Esophagus (tissue), 2 donors: Measurements from ENCODE around the gene VIL1. TPM values are rescaled to one million over a fixed set of nuclear protein-coding genes. Genes with fewer than 3 reads are reported as not detected.

Source experiments
- H3K27ac ChIP-seq, 2 donors: one replicate each; pipeline ENCODE4 v1.5.1; 2013; ENCODE audit warnings: low read depth in 2 of 2, mild to moderate bottlenecking in 2 of 2, inconsistent platforms in 1 of 2, low read length in 1 of 2, moderate library complexity in 1 of 2
- H3K27me3 ChIP-seq, 2 donors: one replicate each; pipeline ENCODE4 v1.6.1; 2013; ENCODE audit warnings: low read length in 2 of 2, control low read depth in 1 of 2, mild to moderate bottlenecking in 1 of 2; ENCODE audit not compliant: insufficient read depth in 2 of 2, control insufficient read depth in 1 of 2
- H3K36me3 ChIP-seq, 2 donors: one replicate each; pipeline ENCODE4 v1.6.1; 2013; ENCODE audit warnings: low read length in 1 of 2; ENCODE audit not compliant: control insufficient read depth in 2 of 2, insufficient read depth in 2 of 2
- H3K4me1 ChIP-seq, 2 donors: one replicate each; pipeline ENCODE4 v1.6.1; 2013; ENCODE audit warnings: low read length in 1 of 2; ENCODE audit not compliant: control insufficient read depth in 2 of 2, insufficient read depth in 2 of 2
- H3K4me3 ChIP-seq, 2 donors: one replicate each; pipeline ENCODE4 v1.5.1; 2013; ENCODE audit warnings: low read length in 2 of 2, mild to moderate bottlenecking in 2 of 2, low read depth in 1 of 2, moderate library complexity in 1 of 2
- H3K9me3 ChIP-seq, 2 donors: one replicate each; pipeline ENCODE4 v1.6.1; 2013; ENCODE audit warnings: mild to moderate bottlenecking in 2 of 2, low read depth in 1 of 2, low read length in 1 of 2, moderate library complexity in 1 of 2; ENCODE audit not compliant: control insufficient read depth in 2 of 2, insufficient read depth in 1 of 2
- WGBS, 2 donors: extraction: QIAGEN DNeasy Blood & Tissue Kit; methylation state at CpG; one replicate each; pipeline ENCODE4 v1.1.7; 2013; 5-methylcytosine and 5-hydroxymethylcytosine counted together
- polyA plus RNA-seq, 2 donors: library from polyadenylated mRNA; stranded (reverse); fragments of 200-250 nt; gene quantifications; one replicate each; pipeline ENCODE4 v1.2.3, GENCODE V29; 2013
- donor health status: healthy with polysubstance abuse.
- donor health status: Bipolar disorder and iron deficiency.

Gene VIL1
- polyA plus RNA-seq, 2 donors, result 0.02 to 0.26 TPM

DNA sequence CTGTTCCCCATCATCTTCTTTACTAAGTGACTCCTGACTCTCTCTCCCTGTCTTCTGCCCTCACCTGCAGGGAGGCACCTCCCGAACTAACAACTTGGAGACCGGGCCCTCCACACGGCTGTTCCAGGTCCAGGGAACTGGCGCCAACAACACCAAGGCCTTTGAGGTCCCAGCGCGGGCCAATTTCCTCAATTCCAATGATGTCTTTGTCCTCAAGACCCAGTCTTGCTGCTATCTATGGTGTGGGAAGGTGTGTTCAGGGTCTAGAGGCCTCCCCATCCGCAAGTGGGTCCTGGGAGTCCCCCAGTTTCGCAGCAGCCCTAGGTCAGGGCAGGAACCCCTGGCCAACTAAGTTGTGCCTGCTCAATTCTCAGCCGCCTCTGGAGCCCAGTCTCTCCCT, 15.5 kb downstream of the VIL1 start:
- no peaks in the 10 kb centered on the region for H3K9me3 ChIP-seq
- H3K4me1 ChIP-seq, result no peaks in the 10 kb centered on the region
- H3K27me3 ChIP-seq, result no peaks in the 10 kb centered on the region
- H3K27ac ChIP-seq, result no peak overlapping the region
- H3K4me3 ChIP-seq, result no peak overlapping the region
- no peaks in the 10 kb centered on the region for H3K36me3 ChIP-seq
- 90 to 93% methylated on average over 9 of the region's 9 CpGs for WGBS, 2 donors

DNA sequence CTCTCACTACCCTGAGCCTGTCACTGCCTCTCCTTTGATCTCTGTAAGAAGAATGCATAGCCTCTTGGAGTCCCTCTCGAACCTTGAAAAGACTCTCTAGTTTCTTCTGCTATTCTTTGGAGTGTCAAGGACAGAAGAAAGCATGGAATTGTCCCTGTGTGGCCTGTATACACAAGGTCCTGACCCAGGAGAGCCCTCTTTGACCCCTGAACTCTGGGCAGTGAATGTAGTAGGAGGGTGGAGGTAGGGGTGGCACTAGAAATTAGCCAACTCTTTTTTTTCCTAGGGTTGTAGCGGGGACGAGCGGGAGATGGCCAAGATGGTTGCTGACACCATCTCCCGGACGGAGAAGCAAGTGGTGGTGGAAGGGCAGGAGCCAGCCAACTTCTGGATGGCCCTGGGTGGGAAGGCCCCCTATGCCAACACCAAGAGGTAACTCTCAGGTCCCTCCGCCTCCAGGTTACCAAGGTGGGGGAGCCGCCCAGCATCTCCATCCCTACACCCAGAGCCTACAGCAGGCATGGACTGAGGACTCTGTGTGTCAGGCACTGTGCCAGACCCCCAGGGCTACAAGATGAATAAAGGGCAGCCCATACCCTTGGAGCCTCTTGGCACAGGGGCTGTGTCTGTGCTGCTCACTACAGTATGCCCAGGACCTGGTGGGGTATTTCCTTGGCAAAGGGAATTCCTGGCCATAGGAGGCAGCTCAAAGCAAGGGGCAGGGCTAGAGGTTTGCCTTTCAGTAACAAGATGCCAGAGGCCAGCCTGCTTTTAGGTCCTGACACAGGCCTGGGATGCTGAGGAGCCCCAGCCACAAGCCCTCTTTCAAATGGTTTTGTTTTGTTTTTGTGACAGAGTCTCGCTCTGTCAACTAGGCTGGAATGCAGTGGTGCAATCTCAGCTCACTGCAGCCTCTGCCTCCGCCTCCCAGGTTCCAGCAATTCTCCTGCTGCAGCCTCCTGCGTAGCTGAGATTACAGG, 16.4 kb downstream of the VIL1 start:
- 88 to 96% methylated on average over 11 of the region's 11 CpGs for WGBS, 2 donors
- no peak overlapping the region for H3K4me3 ChIP-seq
- no peaks in the 10 kb centered on the region for H3K9me3 ChIP-seq
- no peaks in the 10 kb centered on the region for H3K27me3 ChIP-seq
- no peaks in the 10 kb centered on the region for H3K4me1 ChIP-seq
- no peaks in the 10 kb centered on the region for H3K36me3 ChIP-seq
- no peak overlapping the region for H3K27ac ChIP-seq

DNA sequence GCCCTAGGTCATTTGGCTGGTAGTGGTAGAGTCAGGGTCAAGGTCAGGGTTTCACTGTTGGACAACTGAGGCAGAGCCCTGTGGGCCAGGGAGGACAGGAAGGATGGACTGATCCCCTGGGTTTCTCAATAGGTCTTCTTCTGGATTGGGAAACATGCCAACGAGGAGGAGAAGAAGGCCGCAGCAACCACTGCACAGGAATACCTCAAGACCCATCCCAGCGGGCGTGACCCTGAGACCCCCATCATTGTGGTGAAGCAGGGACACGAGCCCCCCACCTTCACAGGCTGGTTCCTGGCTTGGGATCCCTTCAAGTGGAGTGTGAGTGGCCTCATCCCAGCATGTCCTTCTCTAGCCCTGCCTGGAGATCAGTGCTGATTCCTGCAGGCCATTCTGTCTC, 18.1 kb downstream of the VIL1 start:
- H3K36me3 ChIP-seq, result no peaks in the 10 kb centered on the region
- 90 to 93% methylated on average over 5 of the region's 5 CpGs for WGBS, 2 donors
- H3K4me3 ChIP-seq, result no peak overlapping the region

DNA sequence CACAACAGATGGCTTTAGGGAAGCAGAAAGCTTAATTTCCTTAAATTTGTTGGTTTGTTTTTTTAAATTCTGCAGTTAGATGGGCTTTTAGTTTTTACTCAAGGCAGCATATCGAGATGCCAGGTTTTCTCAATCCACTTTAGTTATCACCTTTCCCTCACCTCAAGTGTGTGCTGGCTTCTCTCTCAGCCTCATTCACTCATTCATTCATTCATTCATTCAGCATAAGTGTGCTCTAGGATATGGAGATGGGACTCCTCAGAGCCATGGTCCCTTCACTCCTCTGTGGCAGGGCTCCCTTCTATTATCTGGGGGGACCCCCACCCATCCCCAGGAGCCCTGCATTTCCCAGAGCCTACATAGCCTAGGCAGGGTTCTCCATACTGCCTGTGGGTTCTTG, 19.0 kb downstream of the VIL1 start:
- Histone ChIP-seq H3K36me3 (no peaks in the 10 kb centered on the region), H3K4me1 (no peaks in the 10 kb centered on the region), H3K27me3 (no peaks in the 10 kb centered on the region), H3K27ac (no peak overlapping the region), H3K9me3 (no peaks in the 10 kb centered on the region), H3K4me3 (no peak overlapping the region)
- WGBS, 2 donors, result 91 to 94% methylated on average over 1 of the region's 1 CpG

More for the DNA sequence above, 18.1 kb downstream of the VIL1 start:
- H3K27ac ChIP-seq, result no peak overlapping the region
- no peaks in the 10 kb centered on the region for H3K4me1 ChIP-seq
- no peaks in the 10 kb centered on the region for H3K9me3 ChIP-seq
- H3K27me3 ChIP-seq, result no peaks in the 10 kb centered on the region

DNA sequence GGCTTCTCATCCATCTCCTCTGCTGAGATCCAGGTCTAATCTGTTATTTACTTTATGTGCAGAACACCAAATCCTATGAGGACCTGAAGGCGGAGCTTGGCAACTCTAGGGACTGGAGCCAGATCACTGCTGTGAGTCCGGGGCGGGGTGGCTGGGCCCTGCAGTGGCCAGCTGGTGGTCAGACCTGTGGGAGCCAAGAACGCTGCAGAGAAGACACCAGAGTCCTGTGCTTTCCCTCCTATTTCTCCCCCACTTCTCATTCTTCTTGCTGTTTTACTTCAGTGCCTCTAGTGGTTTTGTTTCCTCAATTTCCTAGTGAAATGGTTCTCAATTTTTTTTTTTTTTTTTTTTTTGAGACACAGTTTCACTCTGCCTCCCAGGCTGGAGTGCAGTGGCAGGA, 19.7 kb downstream of the VIL1 start:
- Histone ChIP-seq H3K36me3 (no peaks in the 10 kb centered on the region), H3K4me3 (no peak overlapping the region), H3K27ac (no peak overlapping the region), H3K27me3 (no peaks in the 10 kb centered on the region), H3K9me3 (no peaks in the 10 kb centered on the region), H3K4me1 (no peaks in the 10 kb centered on the region)
- 59 to 61% methylated on average over 4 of the region's 4 CpGs for WGBS, 2 donors

DNA sequence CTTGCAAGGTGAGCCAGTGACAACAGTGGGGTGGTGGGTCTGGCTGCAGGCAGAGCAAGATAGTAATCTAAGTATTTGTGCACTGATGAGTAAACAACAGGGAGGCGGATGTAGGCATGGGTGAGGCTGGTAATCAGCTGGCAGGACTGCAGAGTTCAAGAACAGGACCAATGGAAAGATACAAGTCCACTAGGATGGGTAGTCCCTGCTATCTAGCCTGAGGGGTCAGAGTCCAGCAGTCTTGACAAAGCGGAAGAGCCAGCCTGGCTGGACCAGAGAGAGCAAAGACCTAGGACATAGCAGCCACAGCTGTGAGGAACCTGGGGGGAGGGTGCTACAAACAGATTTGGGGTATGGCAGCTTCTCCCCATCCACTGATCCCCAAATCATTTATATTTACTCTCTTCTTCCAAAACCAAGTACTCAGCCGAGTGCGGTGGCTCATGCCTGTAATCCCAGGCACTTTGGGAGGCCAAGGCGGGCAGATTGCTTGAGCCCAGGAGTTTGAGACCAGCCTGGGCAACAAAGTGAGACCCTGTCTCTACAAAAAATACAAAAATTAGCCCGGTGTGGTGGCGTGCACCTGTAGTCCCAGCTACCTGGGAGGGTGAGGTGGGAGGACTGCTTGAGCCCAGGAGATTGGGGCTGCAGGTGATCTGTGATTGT, 25.9 kb downstream of the VIL1 start:
- Histone ChIP-seq H3K4me3 (no peak overlapping the region), H3K27ac (no peak overlapping the region), H3K27me3 (no peaks in the 10 kb centered on the region), H3K9me3 (no peaks in the 10 kb centered on the region), H3K4me1 (no peaks in the 10 kb centered on the region), H3K36me3 (no peaks in the 10 kb centered on the region)
- WGBS, 2 donors, result 93 to 96% methylated on average over 7 of the region's 7 CpGs

DNA sequence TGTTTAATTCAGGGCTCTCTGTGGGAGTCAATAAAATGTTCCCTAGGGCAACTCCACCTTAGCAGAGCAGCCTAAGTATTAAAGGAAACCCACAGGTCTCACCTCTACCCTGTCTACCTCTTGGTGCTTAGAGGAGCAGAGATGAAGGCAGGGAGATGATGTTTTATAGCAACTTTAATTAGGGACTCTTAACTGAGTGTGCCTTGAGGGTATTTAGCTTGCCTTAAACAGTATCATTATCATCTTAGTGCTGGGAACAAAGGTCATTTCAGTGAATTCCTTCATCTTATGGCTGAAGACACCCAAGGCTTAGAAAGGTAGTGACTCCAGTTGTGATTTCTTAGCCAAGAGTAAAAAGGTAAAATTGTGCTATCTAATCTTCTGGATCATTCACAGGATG, 26.7 kb downstream of the VIL1 start:
- Histone ChIP-seq H3K27ac (no peak overlapping the region), H3K9me3 (no peaks in the 10 kb centered on the region), H3K4me3 (no peak overlapping the region), H3K27me3 (no peaks in the 10 kb centered on the region), H3K4me1 (no peaks in the 10 kb centered on the region), H3K36me3 (no peaks in the 10 kb centered on the region)

DNA sequence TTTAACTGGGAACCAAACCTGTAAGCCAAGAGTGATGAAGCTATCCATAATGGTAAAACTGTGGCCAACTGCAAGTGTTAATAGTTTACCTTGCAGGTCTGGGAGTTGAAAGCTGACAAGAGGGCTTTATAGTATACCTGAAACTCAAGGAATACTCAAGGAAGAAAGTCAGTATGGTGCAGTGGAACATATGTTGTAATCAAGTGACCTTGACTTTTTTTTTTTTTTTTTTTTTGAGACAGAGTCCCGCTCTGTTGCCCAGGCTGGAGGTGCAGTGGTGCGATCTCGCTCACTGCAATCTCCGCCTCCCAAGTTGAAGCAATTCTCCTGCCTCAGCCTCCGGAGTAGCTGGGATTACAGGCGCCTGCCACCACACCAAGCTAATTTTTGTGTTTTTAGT, 27.6 kb downstream of the VIL1 start:
- WGBS, 2 donors, result 95 to 98% methylated on average over 6 of the region's 6 CpGs
- no peaks in the 10 kb centered on the region for H3K4me1 ChIP-seq
- H3K27me3 ChIP-seq, result no peaks in the 10 kb centered on the region
- no peaks in the 10 kb centered on the region for H3K36me3 ChIP-seq
- H3K9me3 ChIP-seq, result no peaks in the 10 kb centered on the region
- no peak overlapping the region for H3K27ac ChIP-seq
- no peak overlapping the region for H3K4me3 ChIP-seq

DNA sequence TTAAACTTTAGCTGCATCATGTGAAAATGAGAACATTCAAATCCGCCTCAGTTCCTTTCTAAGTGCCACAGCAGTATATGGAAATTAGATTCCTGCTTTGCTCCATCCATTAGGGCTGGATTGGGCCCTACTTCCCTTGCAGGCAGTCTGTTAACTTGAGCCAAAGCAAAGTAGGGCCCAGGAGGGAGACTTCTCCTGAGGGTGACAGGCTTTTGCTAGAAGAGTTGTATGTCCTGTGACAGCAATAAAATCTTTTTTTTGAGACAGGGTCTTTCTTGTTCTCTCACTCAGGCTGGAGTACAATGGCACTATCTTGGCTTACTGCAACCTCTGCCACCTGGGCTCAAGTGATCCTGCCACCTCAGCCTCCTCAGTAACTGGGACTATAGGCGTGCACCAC, 28.1 kb downstream of the VIL1 start:
- no peaks in the 10 kb centered on the region for H3K27me3 ChIP-seq
- 98 to 100% methylated on average over 2 of the region's 2 CpGs for WGBS, 2 donors
- H3K27ac ChIP-seq, result no peak overlapping the region
- no peaks in the 10 kb centered on the region for H3K4me1 ChIP-seq
- H3K36me3 ChIP-seq, result no peaks in the 10 kb centered on the region
- H3K9me3 ChIP-seq, result no peaks in the 10 kb centered on the region
- H3K4me3 ChIP-seq, result no peak overlapping the region
